ENCODE measurements around the gene FNDC10.

GRCh38 chr1:1604374-1605033, 4.6 kb upstream of the FNDC10 start:
- TF ChIP-seq EZH2 (IDR thresholded peaks at IDR 0.05; ENCODE audit: insufficient read depth, poor library complexity, severe bottlenecking) (no peak), EZH2phosphoT487 (IDR thresholded peaks at IDR 0.05; ENCODE audit: insufficient read depth, low read depth) (no peak)

Measured in GM23248 (cell line).